M059J (cell line): ENCODE measurements around the gene CYB561A3. TPM values are rescaled to one million over a fixed set of nuclear protein-coding genes. Genes with fewer than 3 reads are reported as not detected.
"Not testable (repeated sequence)": the region's sequence is repeated elsewhere in the genome, so short reads cannot be mapped to it uniquely, and the experiment has no call there.

Experiments used
- DNase-seq: peaks from one replicate; pipeline ENCODE4 v3.0.0-alpha.2; 2012; ENCODE audit warnings: low read depth
- total RNA-seq: library from RNA; depleted of rRNA; stranded (reverse); fragments of >200 nt; shearing (Covaris generic); gene quantifications from 2 replicates; pipeline ENCODE4 v1.2.3, GENCODE V29; 2014; rRNA removed

The CYB561A3 gene
- 35.5 and 39.4 TPM in 2 replicates for total RNA-seq

DNA sequence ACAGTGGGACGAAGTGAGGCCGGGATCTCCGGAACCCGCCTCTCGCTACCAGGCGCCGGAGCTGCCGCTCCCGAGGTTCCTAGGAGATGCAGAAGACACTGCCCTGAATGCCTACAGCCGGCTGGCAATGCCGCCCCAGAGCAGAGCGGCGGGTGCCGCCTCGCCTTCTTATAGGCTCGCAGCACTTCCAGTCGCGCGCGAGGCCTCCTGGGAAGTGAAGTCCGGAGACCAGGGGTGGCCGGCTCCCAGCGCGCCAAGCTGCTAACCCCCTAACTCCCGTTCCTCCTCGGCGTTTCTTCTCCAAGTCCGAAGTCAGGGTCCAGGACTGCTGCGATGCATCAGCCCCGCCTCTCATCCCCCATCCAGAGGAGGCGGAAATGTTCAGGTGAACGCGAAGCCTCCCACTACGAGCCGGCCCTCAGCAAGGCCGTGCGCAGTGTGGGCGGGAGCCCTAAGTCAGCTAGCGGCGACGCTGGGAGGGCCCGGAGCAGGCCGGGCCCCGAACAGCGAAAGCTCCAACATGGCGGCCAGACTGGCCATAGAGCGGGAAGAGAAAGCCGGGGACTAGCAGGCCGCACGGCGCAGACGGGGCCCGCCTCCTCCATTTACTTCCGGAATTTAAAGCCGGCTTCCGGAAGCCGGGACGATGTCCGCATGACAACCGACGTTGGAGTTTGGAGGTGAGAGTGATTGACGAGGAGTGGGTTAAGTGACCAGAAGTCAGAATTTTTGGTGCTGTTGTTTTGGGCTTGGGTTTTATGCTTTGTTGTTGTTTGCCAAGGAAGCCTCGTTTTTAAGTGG, at the start of gene CYB561A3, which contains the start of gene TMEM138:
TSS of gene CYB561A3 (minus strand) at position 142 of the 801 bp plus-strand sequence. CDS start 5,169 bp downstream, outside the sequence.
TSS of gene TMEM138 (plus strand) at position 634 of the 801 bp plus-strand sequence. CDS start 2,017 bp downstream, outside the sequence.
- peak; percentile 94 for DNase-seq

- no peak for DNase-seq
Observed at GRCh38 chr11:61406991-61407728, 45.5 kb upstream of the CYB561A3 start.

DNA sequence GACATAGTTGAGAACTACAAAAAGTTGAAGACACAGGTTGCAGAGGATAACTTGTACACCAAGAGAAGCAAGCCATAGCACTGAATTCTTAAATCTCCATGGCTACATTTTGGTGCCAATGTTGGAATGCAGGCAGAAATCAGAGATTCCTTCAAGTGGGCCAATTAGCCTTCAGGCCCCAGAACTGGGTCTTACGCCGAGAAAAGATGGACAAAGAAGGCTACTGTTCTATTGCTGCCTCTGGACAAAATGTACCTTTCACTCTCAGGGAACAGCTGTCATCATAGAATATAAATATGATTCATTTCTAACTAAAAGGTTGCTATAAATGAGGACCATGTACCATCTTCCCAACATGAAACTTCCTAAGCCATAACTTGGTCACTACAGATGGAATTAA, 44.4 kb upstream of the CYB561A3 start:
- no peak for DNase-seq

GRCh38 chr11:61404641-61405040, 43.0 kb upstream of the CYB561A3 start:
- no peak for DNase-seq

- DNase-seq: no peak
Observed at GRCh38 chr11:61404103-61404502, 42.4 kb upstream of the CYB561A3 start.

GRCh38 chr11:61403658-61404057, 42.0 kb upstream of the CYB561A3 start:
- no peak for DNase-seq

DNA sequence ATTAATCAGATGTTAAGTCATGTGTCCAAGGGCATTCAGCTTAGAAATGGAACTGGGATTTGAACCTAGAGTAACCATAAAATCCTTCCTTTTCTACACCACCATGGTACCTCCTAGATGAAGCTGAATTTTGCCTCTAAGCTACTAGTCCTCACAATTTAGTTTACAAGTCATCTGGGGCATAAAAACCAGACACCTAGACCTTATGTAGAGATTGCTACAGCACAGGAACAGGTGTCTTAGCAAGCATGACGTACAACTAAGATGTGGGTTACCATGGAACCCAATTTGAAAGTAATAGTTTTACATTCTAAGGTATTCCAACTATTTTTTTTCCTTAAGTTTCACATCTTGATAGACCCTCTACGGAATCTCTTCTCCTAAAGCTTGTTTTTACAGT, 39.9 kb upstream of the CYB561A3 start:
- no peak for DNase-seq

GRCh38 chr11:61401173-61401572, 39.5 kb upstream of the CYB561A3 start:
- no peak for DNase-seq

DNA sequence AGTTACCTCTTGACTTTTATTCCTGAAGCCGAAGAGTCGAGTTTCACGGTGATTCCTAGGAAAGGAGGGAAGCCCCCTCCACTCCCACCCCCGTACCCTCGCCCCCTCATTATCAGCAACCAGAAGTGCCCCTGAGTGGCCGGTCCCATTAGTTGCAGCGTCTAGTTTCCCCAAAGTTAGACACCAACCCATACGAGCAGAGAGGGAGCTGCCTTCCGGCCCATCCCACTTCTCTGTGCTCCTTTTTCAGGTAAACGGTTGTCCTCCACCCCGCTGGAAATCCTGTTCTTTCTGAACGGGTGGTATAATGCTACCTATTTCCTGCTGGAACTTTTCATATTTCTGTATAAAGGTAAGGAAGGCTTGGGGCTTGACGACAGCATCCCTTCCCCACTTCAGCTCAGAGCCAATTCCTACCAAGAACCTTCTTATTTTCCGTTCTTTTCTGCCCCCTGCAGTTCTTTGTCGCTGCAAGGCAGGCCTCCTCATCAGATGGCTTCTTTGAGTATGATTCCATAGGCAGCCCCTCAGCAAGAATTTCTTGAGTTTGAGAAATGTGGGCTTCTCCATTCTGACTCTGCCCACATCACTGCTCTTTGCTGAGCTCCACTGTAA, 31.4 kb upstream of the CYB561A3 start:
- DNase-seq: no peak

DNA sequence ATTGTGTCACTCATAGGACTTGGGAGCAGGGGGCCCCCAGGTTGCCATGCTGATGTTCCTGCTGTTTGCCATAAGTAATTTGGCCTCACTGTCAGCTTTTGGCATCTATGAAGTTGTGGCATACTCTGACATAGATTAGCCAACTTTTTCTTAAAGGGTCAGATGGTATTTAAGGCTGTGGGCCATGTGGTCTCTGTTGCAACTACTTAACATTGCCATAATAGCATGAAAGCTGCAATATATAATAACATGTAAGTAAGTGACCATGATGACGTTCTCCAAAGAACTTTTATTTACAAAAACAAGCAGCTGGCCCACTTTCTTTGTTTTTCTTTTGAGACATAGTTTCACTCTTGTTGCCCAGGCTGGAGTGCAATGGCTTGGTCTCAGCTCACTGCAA, 28.5 kb upstream of the CYB561A3 start:
- DNase-seq: no peak

DNA sequence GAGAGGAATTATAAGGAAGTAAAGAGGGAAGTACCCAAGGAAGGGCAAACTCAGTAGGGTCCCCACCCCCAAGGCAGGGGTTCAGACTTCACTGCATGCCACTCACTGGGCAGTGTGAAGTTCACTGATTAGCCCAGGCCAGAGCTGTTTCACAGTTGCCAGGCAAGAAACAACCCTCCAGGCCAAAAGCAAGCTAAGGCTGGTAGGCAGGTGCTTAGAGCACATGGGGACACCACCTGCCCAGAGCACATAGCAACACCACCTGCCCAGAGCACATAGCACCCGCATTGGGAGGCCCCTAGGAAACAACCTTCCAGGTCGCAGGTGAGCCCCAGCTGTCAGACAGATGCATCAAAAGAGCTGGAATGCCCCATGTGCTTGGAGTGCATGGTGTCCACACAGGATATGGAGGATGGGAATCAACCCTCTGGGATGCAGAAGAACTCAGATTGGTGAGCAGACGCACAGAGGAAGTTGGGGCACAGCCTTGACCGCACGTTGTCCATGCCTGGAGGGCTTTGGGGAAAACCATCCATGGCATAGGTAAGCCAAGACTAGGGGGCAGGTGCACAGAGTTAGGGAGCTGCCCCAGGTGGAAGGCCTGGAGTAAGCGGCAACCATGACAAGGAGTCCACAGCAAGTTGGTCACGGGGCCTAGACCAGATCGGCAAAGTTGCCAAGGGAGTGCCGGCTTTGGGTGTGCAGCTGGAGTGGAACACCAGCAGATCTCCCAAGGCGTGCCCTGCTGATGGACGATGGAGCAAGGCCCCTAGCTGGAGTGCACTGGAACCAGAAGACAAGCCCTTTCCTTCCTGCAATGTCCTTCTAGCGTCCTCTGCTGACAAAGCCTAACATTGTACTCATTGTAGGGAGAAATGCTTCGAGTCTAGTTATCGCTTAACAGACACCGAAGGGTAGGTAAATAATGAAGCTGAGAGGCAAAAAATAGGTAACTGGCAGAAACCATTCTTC, 22.9 kb upstream of the CYB561A3 start:
- DNase-seq: peak; percentile 43

GRCh38 chr11:61383859-61384258, 22.2 kb upstream of the CYB561A3 start:
- DNase-seq: not testable (repeated sequence)

- no peak for DNase-seq
Observed at GRCh38 chr11:61380884-61381283, 19.2 kb upstream of the CYB561A3 start.

DNA sequence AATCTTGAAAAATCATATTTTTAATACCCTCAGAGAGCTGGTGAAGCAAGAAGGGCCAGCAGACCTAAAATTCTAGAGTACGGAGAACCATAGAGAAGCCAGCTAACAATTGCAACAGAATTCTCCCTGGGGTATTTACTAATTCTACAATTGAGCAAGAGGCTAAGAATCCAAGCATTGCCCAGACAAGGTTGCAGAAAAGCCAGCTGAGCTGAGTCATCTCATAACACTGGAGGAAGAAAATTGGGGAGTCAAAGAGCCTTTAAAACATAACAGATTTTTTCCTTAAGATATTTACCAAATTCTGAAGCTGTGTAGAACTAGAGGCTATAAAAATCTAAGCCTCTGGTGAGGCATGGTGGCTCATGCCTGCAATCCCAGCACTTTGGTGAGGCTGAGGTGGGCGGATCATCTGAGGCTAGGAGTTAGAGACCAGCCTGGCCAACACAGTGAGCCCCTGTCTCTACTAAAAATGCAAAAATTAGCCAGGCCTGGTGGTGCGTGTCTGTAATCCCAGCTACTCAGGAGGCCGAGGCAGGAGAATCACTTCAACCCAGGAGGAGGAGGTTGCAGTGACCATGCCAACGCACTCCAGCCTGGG, 17.1 kb upstream of the CYB561A3 start:
- DNase-seq: peak; percentile 90

DNA sequence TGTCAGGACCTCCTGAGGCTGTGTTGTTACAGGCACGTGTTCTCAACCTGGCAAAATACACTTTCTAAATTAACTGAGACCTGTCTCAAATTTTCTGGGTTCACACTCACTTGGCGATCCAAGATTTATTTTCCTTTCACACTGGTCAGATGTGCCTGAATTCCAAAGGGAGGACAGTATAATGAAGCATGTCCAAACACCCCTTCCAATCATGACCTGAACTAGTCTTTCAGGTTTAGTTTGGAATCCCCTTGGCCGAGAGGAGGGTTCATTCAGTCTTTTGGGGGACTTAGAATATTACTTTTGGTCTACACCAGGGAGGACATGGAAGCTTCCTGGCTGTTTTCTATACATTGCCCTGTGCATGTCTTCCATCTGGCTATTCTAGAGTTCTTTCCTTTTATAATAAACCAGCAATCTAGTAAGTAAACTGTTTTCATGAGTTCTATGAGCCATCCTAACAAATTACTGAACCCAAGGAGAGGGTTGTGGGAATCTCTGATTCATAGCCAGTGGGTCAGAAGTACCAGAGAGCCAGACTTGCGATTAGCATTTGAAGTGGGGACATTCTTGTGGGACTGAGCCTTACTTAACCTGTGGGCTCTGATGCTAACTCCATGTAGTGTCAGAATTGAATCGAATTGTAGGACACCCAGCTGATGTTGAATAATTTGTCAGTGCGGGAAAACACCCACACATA, 15.9 kb upstream of the CYB561A3 start:
- peak; percentile 52 for DNase-seq

- DNase-seq: no peak
Observed at GRCh38 chr11:61375761-61376108, 14.1 kb upstream of the CYB561A3 start.

- no peak for DNase-seq
Observed at GRCh38 chr11:61372659-61373420, 11.2 kb upstream of the CYB561A3 start.

DNA sequence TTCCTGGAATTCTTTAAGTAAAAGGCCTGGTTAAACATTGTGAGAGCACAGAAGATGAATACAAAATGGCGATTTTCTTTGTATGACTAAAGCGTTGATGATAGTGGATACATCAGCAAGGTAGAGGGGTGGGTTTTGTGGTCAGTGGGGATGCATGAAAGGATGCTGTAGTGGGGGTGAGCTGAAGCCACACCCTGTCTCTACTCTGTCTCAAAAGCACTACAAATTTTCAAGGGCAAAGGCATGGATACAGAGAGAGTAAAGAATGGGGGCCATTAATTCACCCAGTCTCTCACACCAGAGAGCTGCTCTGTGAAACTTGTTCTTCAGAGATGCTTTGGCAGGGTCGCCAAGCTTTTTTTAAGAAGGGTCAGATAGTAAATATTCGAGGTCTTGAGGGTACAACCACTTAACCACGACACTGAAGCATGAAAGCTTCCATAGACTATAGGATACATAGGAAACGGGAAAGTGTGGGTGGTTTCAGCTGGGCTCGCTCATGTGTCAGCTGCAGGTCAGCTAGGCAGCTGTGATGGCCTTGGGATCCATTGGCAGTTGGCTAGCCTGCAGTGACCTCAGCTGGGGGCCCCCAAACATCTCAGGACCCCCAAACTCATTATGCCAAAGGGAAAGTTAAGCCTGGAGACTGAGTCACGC, 8.8 kb upstream of the CYB561A3 start:
- DNase-seq: no peak
